GM12892 (cell line): ENCODE data around the gene ELAC2.

Experiments used
- POLR2A ChIP-seq: IDR thresholded peaks from 2 replicates; pipeline ENCODE4 v1.6.1; 2011; ENCODE audit warnings: low read depth, low read length, control low read depth
- TAF1 ChIP-seq: IDR thresholded peaks from 2 replicates; pipeline ENCODE4 v1.6.1; 2011; ENCODE audit warnings: low read depth, mild to moderate bottlenecking, control low read depth, low read length, borderline replicate concordance

GRCh38 chr17:12994341-12995074 lies 23.3 kb downstream of the ELAC2 start:
- TF ChIP-seq POLR2A: no peak
- no peak for TF ChIP-seq TAF1
